HepG2 (cell line): Measurements from ENCODE around the gene PSD4. TPM values are rescaled to one million over a fixed set of nuclear protein-coding genes. Genes with fewer than 3 reads are reported as not detected.

Source experiments
- ELF1 ChIP-seq: sonication (generic); formaldehyde crosslinking; IDR thresholded peaks from 2 replicates; pipeline ENCODE4 v1.4.0; 2020; ENCODE audit warnings: missing genetic modification reagents
- FOXK1 ChIP-seq: sonication (generic); formaldehyde crosslinking; IDR thresholded peaks from 2 replicates; pipeline ENCODE4 v1.4.0; 2020; ENCODE audit warnings: low read depth, missing genetic modification reagents, borderline replicate concordance
- HMGA1 ChIP-seq: sonication (generic); formaldehyde crosslinking; conservative IDR thresholded peaks from 2 replicates; pipeline ENCODE4 v1.4.0; 2020; ENCODE audit warnings: missing genetic modification reagents
- MTF1 ChIP-seq: sonication (generic); formaldehyde crosslinking; IDR thresholded peaks from 2 replicates; pipeline ENCODE4 v1.5.0; 2020; ENCODE audit warnings: missing genetic modification reagents
- POLR2AphosphoS5 ChIP-seq: IDR thresholded peaks from 2 replicates; pipeline ENCODE4 v1.6.1; 2012; ENCODE audit warnings: low read depth, low read length
- SMAD3 ChIP-seq: sonication (generic); formaldehyde crosslinking; IDR thresholded peaks from 2 replicates; pipeline ENCODE4 v1.4.0; 2020; ENCODE audit warnings: missing genetic modification reagents
- ZNF296 ChIP-seq: sonication (generic); formaldehyde crosslinking; conservative IDR thresholded peaks from 2 replicates; pipeline ENCODE4 v1.5.0; 2020; ENCODE audit warnings: mild to moderate bottlenecking, missing genetic modification reagents
- ZNF431 ChIP-seq: sonication (generic); formaldehyde crosslinking; IDR thresholded peaks from 2 replicates; pipeline ENCODE4 v1.9.0; 2022; ENCODE audit warnings: missing genetic modification reagents, low read depth, mild to moderate bottlenecking, borderline replicate concordance
- ZNF484 ChIP-seq: sonication (generic); formaldehyde crosslinking; IDR thresholded peaks from 2 replicates; pipeline ENCODE4 v1.5.1; 2020; ENCODE audit warnings: mild to moderate bottlenecking, low read depth, missing genetic modification reagents, borderline replicate concordance
- ZNF546 ChIP-seq: sonication (generic); formaldehyde crosslinking; conservative IDR thresholded peaks from 2 replicates; pipeline ENCODE4 v1.8.1; 2023; ENCODE audit warnings: mild to moderate bottlenecking, missing genetic modification reagents
- ZNF788 ChIP-seq: sonication (generic); formaldehyde crosslinking; IDR thresholded peaks from 2 replicates; pipeline ENCODE4 v1.5.0; 2020; ENCODE audit warnings: mild to moderate bottlenecking, missing genetic modification reagents, borderline replicate concordance
- polyA plus RNA-seq, 8 experiments: library from polyadenylated mRNA; depleted of rRNA in 3 of 8; stranded (reverse) in 7 of 8; unstranded in 1 of 8; fragments of >200 nt; fragmentation: Illumina TruSeq in 4 of 8; extraction: Trizol in 4 of 8; gene quantifications; 2 replicates each; pipeline versions ENCODE4 v1.2.1 to v1.2.3, GENCODE V29; 2011 to 2016; ENCODE audit warnings: low read depth in 4 of 8, missing spikeins in 1 of 8, mixed read lengths in 1 of 8; ENCODE audit not compliant: insufficient read depth in 1 of 8
- total RNA-seq, 5 experiments: library from RNA; depleted of rRNA; stranded (reverse); fragments of >200 nt; fragmentation: Illumina TruSeq; extraction: Trizol; gene quantifications; 2 replicates each; pipeline ENCODE4 v1.2.3, GENCODE V29; 2016; ENCODE audit warnings: low read depth in 1 of 5
- TF ChIP-seq, protein P1 (sequence below): sonication (generic); formaldehyde crosslinking; IDR thresholded peaks from 2 replicates; pipeline ENCODE4 v1.4.0; 2020; ENCODE audit warnings: missing genetic modification reagents
- TF ChIP-seq, protein P2 (sequence below): sonication (generic); formaldehyde crosslinking; IDR thresholded peaks from 2 replicates; pipeline ENCODE4 v1.4.0; 2020; ENCODE audit warnings: missing genetic modification reagents, borderline replicate concordance
- TF ChIP-seq, protein P3 (sequence below): sonication (generic); formaldehyde crosslinking; IDR thresholded peaks from 2 replicates; pipeline ENCODE4 v1.4.0; 2020; ENCODE audit warnings: mild to moderate bottlenecking, missing genetic modification reagents
- TF ChIP-seq, protein P4 (sequence below): IDR thresholded peaks from 2 replicates; pipeline ENCODE4 v1.6.1; 2016
- TF ChIP-seq, protein P5 (sequence below): sonication (generic); formaldehyde crosslinking; IDR thresholded peaks from 2 replicates; pipeline ENCODE4 v1.8.1; 2023; ENCODE audit warnings: mild to moderate bottlenecking, missing genetic modification reagents
- TF ChIP-seq, protein P6 (sequence below): sonication (generic); formaldehyde crosslinking; IDR thresholded peaks from 2 replicates; pipeline ENCODE4 v1.4.0; 2020; ENCODE audit warnings: low read depth, mild to moderate bottlenecking, missing genetic modification reagents
- TF ChIP-seq, protein P7 (sequence below): sonication (generic); formaldehyde crosslinking; IDR thresholded peaks from 2 replicates; pipeline ENCODE4 v1.5.1; 2020; ENCODE audit warnings: mild to moderate bottlenecking, moderate library complexity, missing genetic modification reagents

Gene PSD4
- total and polyA plus RNA-seq, 2 of the 13 experiments (the other 11 are each of a cell fraction or from before 2014, with no cell fraction given) = 5.8 to 9.4 TPM

DNA sequence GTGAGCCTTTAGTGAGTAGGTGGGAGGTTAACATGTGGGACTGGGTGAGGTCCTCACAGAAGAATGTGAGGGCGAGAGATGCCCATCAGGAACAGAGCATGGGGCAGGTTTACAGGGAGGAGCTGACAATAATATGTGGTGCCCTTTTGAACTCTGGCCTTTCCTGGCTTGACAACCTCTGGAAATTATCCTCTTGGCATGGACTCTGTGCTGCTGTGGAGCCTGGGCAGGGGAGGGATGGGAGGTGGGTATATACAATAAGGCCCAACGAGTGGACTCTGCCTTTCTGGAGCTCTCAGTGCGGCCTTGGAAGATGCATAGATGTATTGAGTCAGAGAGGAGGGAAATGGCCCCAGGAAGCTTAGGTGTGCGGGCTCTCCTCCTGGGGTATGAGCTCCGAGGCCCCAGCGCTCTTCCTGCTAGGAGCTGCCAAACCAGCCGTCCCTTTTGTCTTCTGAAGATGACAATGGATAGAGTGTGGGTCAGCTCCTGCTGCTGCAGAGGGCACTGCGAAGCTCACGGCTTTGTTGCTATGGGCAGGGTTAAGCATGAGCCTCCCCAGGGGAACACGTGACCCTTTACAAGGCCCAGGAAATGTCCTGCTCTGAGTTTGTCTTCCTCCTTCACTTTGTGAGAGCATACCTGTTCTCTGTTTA, 8.7 kb upstream of the PSD4 start (continued):
- TF ChIP-seq, protein P1, sequence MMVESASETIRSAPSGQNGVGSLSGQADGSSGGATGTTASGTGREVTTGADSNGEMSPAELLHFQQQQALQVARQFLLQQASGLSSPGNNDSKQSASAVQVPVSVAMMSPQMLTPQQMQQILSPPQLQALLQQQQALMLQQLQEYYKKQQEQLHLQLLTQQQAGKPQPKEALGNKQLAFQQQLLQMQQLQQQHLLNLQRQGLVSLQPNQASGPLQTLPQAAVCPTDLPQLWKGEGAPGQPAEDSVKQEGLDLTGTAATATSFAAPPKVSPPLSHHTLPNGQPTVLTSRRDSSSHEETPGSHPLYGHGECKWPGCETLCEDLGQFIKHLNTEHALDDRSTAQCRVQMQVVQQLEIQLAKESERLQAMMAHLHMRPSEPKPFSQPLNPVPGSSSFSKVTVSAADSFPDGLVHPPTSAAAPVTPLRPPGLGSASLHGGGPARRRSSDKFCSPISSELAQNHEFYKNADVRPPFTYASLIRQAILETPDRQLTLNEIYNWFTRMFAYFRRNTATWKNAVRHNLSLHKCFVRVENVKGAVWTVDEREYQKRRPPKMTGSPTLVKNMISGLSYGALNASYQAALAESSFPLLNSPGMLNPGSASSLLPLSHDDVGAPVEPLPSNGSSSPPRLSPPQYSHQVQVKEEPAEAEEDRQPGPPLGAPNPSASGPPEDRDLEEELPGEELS (CRISPR knock-in tag) = peak; percentile 56
- TF ChIP-seq, protein P2, sequence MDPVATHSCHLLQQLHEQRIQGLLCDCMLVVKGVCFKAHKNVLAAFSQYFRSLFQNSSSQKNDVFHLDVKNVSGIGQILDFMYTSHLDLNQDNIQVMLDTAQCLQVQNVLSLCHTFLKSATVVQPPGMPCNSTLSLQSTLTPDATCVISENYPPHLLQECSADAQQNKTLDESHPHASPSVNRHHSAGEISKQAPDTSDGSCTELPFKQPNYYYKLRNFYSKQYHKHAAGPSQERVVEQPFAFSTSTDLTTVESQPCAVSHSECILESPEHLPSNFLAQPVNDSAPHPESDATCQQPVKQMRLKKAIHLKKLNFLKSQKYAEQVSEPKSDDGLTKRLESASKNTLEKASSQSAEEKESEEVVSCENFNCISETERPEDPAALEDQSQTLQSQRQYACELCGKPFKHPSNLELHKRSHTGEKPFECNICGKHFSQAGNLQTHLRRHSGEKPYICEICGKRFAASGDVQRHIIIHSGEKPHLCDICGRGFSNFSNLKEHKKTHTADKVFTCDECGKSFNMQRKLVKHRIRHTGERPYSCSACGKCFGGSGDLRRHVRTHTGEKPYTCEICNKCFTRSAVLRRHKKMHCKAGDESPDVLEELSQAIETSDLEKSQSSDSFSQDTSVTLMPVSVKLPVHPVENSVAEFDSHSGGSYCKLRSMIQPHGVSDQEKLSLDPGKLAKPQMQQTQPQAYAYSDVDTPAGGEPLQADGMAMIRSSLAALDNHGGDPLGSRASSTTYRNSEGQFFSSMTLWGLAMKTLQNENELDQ (CRISPR knock-in tag) = no peak
- TF ChIP-seq HMGA1 (CRISPR knock-in tag) (no peak), SMAD3 (CRISPR knock-in tag) (0 out of 2 replicates have a peak, but pooled peaks have one; percentile 20), ZNF484 (no peak), MTF1 (CRISPR knock-in tag) (no peak), FOXK1 (CRISPR knock-in tag) (peak; percentile 31; the same call in 1 of the 2 replicates), POLR2AphosphoS5 (no peak), ELF1 (CRISPR knock-in tag) (no peak), ZNF546 (CRISPR knock-in tag) (no peak), ZNF431 (no peak), ZNF788 (CRISPR knock-in tag) (peak; percentile 74; the same call in 1 of the 2 replicates), ZNF296 (CRISPR knock-in tag) (0 out of 2 replicates have a peak, but pooled peaks have one; percentile 10)
- TF ChIP-seq, protein P3, sequence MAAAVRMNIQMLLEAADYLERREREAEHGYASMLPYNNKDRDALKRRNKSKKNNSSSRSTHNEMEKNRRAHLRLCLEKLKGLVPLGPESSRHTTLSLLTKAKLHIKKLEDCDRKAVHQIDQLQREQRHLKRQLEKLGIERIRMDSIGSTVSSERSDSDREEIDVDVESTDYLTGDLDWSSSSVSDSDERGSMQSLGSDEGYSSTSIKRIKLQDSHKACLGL (CRISPR knock-in tag) = no peak
- TF ChIP-seq, protein P4, sequence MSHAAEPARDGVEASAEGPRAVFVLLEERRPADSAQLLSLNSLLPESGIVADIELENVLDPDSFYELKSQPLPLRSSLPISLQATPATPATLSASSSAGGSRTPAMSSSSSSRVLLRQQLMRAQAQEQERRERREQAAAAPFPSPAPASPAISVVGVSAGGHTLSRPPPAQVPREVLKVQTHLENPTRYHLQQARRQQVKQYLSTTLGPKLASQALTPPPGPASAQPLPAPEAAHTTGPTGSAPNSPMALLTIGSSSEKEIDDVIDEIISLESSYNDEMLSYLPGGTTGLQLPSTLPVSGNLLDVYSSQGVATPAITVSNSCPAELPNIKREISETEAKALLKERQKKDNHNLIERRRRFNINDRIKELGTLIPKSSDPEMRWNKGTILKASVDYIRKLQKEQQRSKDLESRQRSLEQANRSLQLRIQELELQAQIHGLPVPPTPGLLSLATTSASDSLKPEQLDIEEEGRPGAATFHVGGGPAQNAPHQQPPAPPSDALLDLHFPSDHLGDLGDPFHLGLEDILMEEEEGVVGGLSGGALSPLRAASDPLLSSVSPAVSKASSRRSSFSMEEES (CRISPR knock-in tag) = peak; percentile 20; the same call in 1 of the 2 replicates
- TF ChIP-seq, protein P5, sequence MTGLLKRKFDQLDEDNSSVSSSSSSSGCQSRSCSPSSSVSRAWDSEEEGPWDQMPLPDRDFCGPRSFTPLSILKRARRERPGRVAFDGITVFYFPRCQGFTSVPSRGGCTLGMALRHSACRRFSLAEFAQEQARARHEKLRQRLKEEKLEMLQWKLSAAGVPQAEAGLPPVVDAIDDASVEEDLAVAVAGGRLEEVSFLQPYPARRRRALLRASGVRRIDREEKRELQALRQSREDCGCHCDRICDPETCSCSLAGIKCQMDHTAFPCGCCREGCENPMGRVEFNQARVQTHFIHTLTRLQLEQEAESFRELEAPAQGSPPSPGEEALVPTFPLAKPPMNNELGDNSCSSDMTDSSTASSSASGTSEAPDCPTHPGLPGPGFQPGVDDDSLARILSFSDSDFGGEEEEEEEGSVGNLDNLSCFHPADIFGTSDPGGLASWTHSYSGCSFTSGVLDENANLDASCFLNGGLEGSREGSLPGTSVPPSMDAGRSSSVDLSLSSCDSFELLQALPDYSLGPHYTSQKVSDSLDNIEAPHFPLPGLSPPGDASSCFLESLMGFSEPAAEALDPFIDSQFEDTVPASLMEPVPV = peak; percentile 33; the same call in 1 of the 2 replicates
- TF ChIP-seq, protein P6, sequence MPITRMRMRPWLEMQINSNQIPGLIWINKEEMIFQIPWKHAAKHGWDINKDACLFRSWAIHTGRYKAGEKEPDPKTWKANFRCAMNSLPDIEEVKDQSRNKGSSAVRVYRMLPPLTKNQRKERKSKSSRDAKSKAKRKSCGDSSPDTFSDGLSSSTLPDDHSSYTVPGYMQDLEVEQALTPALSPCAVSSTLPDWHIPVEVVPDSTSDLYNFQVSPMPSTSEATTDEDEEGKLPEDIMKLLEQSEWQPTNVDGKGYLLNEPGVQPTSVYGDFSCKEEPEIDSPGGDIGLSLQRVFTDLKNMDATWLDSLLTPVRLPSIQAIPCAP (CRISPR knock-in tag) = no peak
- TF ChIP-seq, protein P7, sequence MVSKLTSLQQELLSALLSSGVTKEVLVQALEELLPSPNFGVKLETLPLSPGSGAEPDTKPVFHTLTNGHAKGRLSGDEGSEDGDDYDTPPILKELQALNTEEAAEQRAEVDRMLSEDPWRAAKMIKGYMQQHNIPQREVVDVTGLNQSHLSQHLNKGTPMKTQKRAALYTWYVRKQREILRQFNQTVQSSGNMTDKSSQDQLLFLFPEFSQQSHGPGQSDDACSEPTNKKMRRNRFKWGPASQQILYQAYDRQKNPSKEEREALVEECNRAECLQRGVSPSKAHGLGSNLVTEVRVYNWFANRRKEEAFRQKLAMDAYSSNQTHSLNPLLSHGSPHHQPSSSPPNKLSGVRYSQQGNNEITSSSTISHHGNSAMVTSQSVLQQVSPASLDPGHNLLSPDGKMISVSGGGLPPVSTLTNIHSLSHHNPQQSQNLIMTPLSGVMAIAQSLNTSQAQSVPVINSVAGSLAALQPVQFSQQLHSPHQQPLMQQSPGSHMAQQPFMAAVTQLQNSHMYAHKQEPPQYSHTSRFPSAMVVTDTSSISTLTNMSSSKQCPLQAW (CRISPR knock-in tag) = no peak
